Stimulated activated effector memory CD8-positive, alpha-beta T cell treated with anti-CD3 and anti-CD28 coated beads, Interleukin-12 subunit alpha, Interleukin-12 subunit beta, amount 100 ng/mL, for 72 hours (primary cell): ENCODE measurements around the gene SLC10A7.

Source experiments
- ATAC-seq: fragments of 150-1000 bp; cut with Tn5 transposase; 2 replicates; pipeline ENCODE4 v1.10.0; 2021
- DNase-seq, 2 donors: peaks; one replicate each; pipeline ENCODE4 v3.0.0; 2021 to 2022; ENCODE audit warnings: low spot score in 2 of 2
- H3K27ac Mint-ChIP-seq: one replicate; pipeline ENCODE4 v1.8.0; 2022; ENCODE audit warnings: mild to moderate bottlenecking, mixed read lengths
- H3K36me3 Mint-ChIP-seq: one replicate; pipeline ENCODE4 v1.8.0; 2022; ENCODE audit warnings: mild to moderate bottlenecking, mixed read lengths
- H3K4me1 Mint-ChIP-seq: one replicate; pipeline ENCODE4 v1.8.0; 2022; ENCODE audit warnings: mixed read lengths
- H3K4me3 Mint-ChIP-seq: one replicate; pipeline ENCODE4 v1.8.0; 2022; ENCODE audit warnings: mild to moderate bottlenecking, mixed read lengths
- H3K9me3 Mint-ChIP-seq: one replicate; pipeline ENCODE4 v1.8.0; 2022; ENCODE audit warnings: mixed read lengths

SLC10A7 gene

GRCh38 chr4:146521541-146522097 lies at the start of gene SLC10A7:
Gene SLC10A7, minus strand, starts transcription at chr4:146521940. Its CDS starts 223 bp downstream, at chr4:146521717.
- no peaks in the 10 kb centered on the region for H3K9me3 Mint-ChIP-seq
- ATAC-seq = peak; percentile 92
- H3K4me1 Mint-ChIP-seq = peaks cover 20% of the 10 kb centered on the region
- no peak within 1 kb of the TSS for H3K27ac Mint-ChIP-seq
- no peaks in the 10 kb centered on the region for H3K36me3 Mint-ChIP-seq
- no peak within 1 kb of the TSS for H3K4me3 Mint-ChIP-seq
- DNase-seq = peak; percentile 57 to 81

GRCh38 chr4:146567396-146567795 lies 45.7 kb upstream of the SLC10A7 start:
- DNase-seq = no peak
- Mint-ChIP-seq H3K36me3 (no peaks in the 10 kb centered on the region), H3K4me3 (no peak overlapping the region), H3K9me3 (no peaks in the 10 kb centered on the region), H3K27ac (no peak overlapping the region), H3K4me1 (no peaks in the 10 kb centered on the region)
- ATAC-seq = no peak

GRCh38 chr4:146564492-146564891 lies 42.8 kb upstream of the SLC10A7 start:
- no peak for ATAC-seq
- Mint-ChIP-seq H3K36me3 (no peaks in the 10 kb centered on the region), H3K9me3 (no peaks in the 10 kb centered on the region), H3K4me3 (no peak overlapping the region), H3K27ac (no peak overlapping the region), H3K4me1 (no peaks in the 10 kb centered on the region)
- DNase-seq = no peak

GRCh38 chr4:146550161-146550560 lies 28.4 kb upstream of the SLC10A7 start:
- H3K4me1 Mint-ChIP-seq = no peaks in the 10 kb centered on the region
- H3K27ac Mint-ChIP-seq = no peak overlapping the region
- DNase-seq (no peak), ATAC-seq (no peak)
- no peaks in the 10 kb centered on the region for H3K36me3 Mint-ChIP-seq
- H3K4me3 Mint-ChIP-seq = no peak overlapping the region
- H3K9me3 Mint-ChIP-seq = no peaks in the 10 kb centered on the region

- H3K9me3 Mint-ChIP-seq = peaks cover 7% of the 10 kb centered on the region
- DNase-seq = no peak
- H3K4me1 Mint-ChIP-seq = no peaks in the 10 kb centered on the region
- ATAC-seq = no peak
- no peak overlapping the region for H3K4me3 Mint-ChIP-seq
- H3K27ac Mint-ChIP-seq = no peak overlapping the region
- no peaks in the 10 kb centered on the region for H3K36me3 Mint-ChIP-seq
These were observed 26.7 kb upstream of the SLC10A7 start for GRCh38 chr4:146548443-146548842.

GRCh38 chr4:146545102-146545501 lies 23.4 kb upstream of the SLC10A7 start:
- no peak overlapping the region for H3K27ac Mint-ChIP-seq
- no peak for ATAC-seq

GRCh38 chr4:146534178-146534577 lies 12.4 kb upstream of the SLC10A7 start:
- DNase-seq (no peak), ATAC-seq (no peak)
- no peaks in the 10 kb centered on the region for H3K36me3 Mint-ChIP-seq
- H3K27ac Mint-ChIP-seq = no peak overlapping the region
- H3K9me3 Mint-ChIP-seq = peaks cover 6% of the 10 kb centered on the region
- H3K4me1 Mint-ChIP-seq = no peaks in the 10 kb centered on the region
- H3K4me3 Mint-ChIP-seq = no peak overlapping the region

More at GRCh38 chr4:146545102-146545501, 23.4 kb upstream of the SLC10A7 start:
- Mint-ChIP-seq H3K9me3 (peaks cover 10% of the 10 kb centered on the region), H3K4me3 (no peak overlapping the region), H3K4me1 (no peaks in the 10 kb centered on the region), H3K36me3 (no peaks in the 10 kb centered on the region)
- no peak for DNase-seq

- peaks cover 20% of the 10 kb centered on the region for H3K4me1 Mint-ChIP-seq
- no peak for DNase-seq
- H3K36me3 Mint-ChIP-seq = no peaks in the 10 kb centered on the region
- H3K4me3 Mint-ChIP-seq = no peak overlapping the region
- no peak overlapping the region for H3K27ac Mint-ChIP-seq
- peaks cover 4% of the 10 kb centered on the region for H3K9me3 Mint-ChIP-seq
- no peak for ATAC-seq
These were observed 4.0 kb upstream of the SLC10A7 start for GRCh38 chr4:146525754-146526153.

GRCh38 chr4:146524663-146525062 lies 2.9 kb upstream of the SLC10A7 start:
- H3K36me3 Mint-ChIP-seq = no peaks in the 10 kb centered on the region
- H3K27ac Mint-ChIP-seq = no peak overlapping the region
- no peaks in the 10 kb centered on the region for H3K9me3 Mint-ChIP-seq
- H3K4me3 Mint-ChIP-seq = no peak overlapping the region
- ATAC-seq = no peak
- DNase-seq = no peak
- peaks cover 20% of the 10 kb centered on the region for H3K4me1 Mint-ChIP-seq

- H3K4me3 Mint-ChIP-seq = no peak overlapping the region
- no peak for DNase-seq
- peak; percentile 39 for ATAC-seq
- no peak overlapping the region for H3K27ac Mint-ChIP-seq
- H3K36me3 Mint-ChIP-seq = no peaks in the 10 kb centered on the region
- H3K4me1 Mint-ChIP-seq = peaks cover 20% of the 10 kb centered on the region
- H3K9me3 Mint-ChIP-seq = no peaks in the 10 kb centered on the region
These were observed 1.1 kb upstream of the SLC10A7 start for GRCh38 chr4:146522869-146523205.

- no peaks in the 10 kb centered on the region for H3K9me3 Mint-ChIP-seq
- no peaks in the 10 kb centered on the region for H3K36me3 Mint-ChIP-seq
- peaks cover 20% of the 10 kb centered on the region for H3K4me1 Mint-ChIP-seq
- H3K27ac Mint-ChIP-seq = no peak overlapping the region
- H3K4me3 Mint-ChIP-seq = no peak overlapping the region
- ATAC-seq (peak; percentile 91), DNase-seq (peak; percentile 64 to 88)
These were observed 543 bp upstream of the SLC10A7 start for GRCh38 chr4:146522098-146522868.

GRCh38 chr4:146520896-146521540 lies 722 bp downstream of the SLC10A7 start:
- no peak overlapping the region for H3K27ac Mint-ChIP-seq
- no peaks in the 10 kb centered on the region for H3K9me3 Mint-ChIP-seq
- H3K36me3 Mint-ChIP-seq = peaks cover 4% of the 10 kb centered on the region
- H3K4me3 Mint-ChIP-seq = no peak overlapping the region
- DNase-seq (peak in 1 of 2 donors; percentile 3), ATAC-seq (peak; percentile 55)
- H3K4me1 Mint-ChIP-seq = peaks cover 20% of the 10 kb centered on the region

GRCh38 chr4:146514651-146515357 lies 6.9 kb downstream of the SLC10A7 start:
- Mint-ChIP-seq H3K4me3 (no peak overlapping the region), H3K9me3 (no peaks in the 10 kb centered on the region), H3K27ac (no peak overlapping the region), H3K4me1 (no peaks in the 10 kb centered on the region), H3K36me3 (peaks cover 15% of the 10 kb centered on the region)
- ATAC-seq = no peak
- no peak for DNase-seq

GRCh38 chr4:146513548-146513947 lies 8.2 kb downstream of the SLC10A7 start:
- Mint-ChIP-seq H3K9me3 (no peaks in the 10 kb centered on the region), H3K4me1 (peaks cover 5% of the 10 kb centered on the region), H3K4me3 (no peak overlapping the region), H3K27ac (no peak overlapping the region), H3K36me3 (peaks cover 15% of the 10 kb centered on the region)
- ATAC-seq (no peak), DNase-seq (no peak)

- Mint-ChIP-seq H3K4me1 (peaks cover 12% of the 10 kb centered on the region), H3K36me3 (peaks cover 15% of the 10 kb centered on the region), H3K9me3 (no peaks in the 10 kb centered on the region), H3K27ac (no peak overlapping the region), H3K4me3 (no peak overlapping the region)
- ATAC-seq (no peak), DNase-seq (no peak)
These were observed 10.4 kb downstream of the SLC10A7 start for GRCh38 chr4:146511381-146511780.
